SK-N-SH (cell line): Measurements from ENCODE around the gene CTDSPL2. TPM values are rescaled to one million over a fixed set of nuclear protein-coding genes. Genes with fewer than 3 reads are reported as not detected.
A peak's percentile ranks its signal among the peaks of the same experiment; 100 is the strongest.
"Not testable (repeated sequence)": the region's sequence is repeated elsewhere in the genome, so short reads cannot be mapped to it uniquely, and the experiment has no call there.

Experiments
- CTCF ChIA-PET: fragments of 300-600, 350-600 bp; formaldehyde crosslinking; extraction: SDS; loops from one replicate; lab custom pipeline; 2021; lab: Yijun Ruan, JAX
- POLR2A ChIA-PET: fragments of 350-600 bp; sonication (Branson Sonifier 250); formaldehyde crosslinking; extraction: SDS; loops from one replicate; lab custom pipeline; 2020; ENCODE audit warnings: antibody characterized with exemption, inconsistent platforms; lab: Yijun Ruan, JAX
- DNase-seq: peaks from one replicate; pipeline ENCODE4 v3.0.0; 2012
- H2AFZ ChIP-seq: fragments of 200-600 bp; sonication (generic); 2 replicates; pipeline ENCODE4 v1.8.1; 2016; ENCODE audit warnings: antibody characterized with exemption, mild to moderate bottlenecking, low read depth
- H3F3A ChIP-seq: fragments of 200-600 bp; sonication (generic); replicated peaks from 2 replicates; pipeline ENCODE3; 2016; ENCODE audit warnings: antibody characterized with exemption, mild to moderate bottlenecking; ENCODE audit not compliant: insufficient read depth
- H3K27ac ChIP-seq, 2 experiments: fragments of 200-500 bp in 1 of 2; fragments of 200-600 bp in 1 of 2; sonication (Bioruptor generic) in 1 of 2; sonication (generic), shearing (Covaris generic) in 1 of 2; 2 replicates each; pipeline versions ENCODE4 v1.5.1 to v1.6.1; 2014 to 2016; ENCODE audit warnings: low read depth in 2 of 2, inconsistent platforms in 1 of 2, low read length in 1 of 2, mild to moderate bottlenecking in 1 of 2, mixed read lengths in 1 of 2
- H3K27me3 ChIP-seq: fragments of 200-600 bp; sonication (generic), shearing (Covaris generic); 2 replicates; pipeline ENCODE4 v1.6.1; 2016; ENCODE audit warnings: mixed run types; ENCODE audit not compliant: insufficient read depth
- H3K36me3 ChIP-seq, 2 experiments: fragments of 200-500 bp in 1 of 2; fragments of 200-600 bp in 1 of 2; sonication (Bioruptor generic) in 1 of 2; sonication (generic) in 1 of 2; replicated peaks in 1 of 2; 2 replicates each; pipeline versions ENCODE3 to v1.5.1; 2014 to 2016; ENCODE audit warnings: low read length in 1 of 2, mild to moderate bottlenecking in 1 of 2; ENCODE audit not compliant: insufficient read depth in 2 of 2, control insufficient read depth in 1 of 2
- H3K4me1 ChIP-seq, 2 experiments: fragments of 200-500 bp in 1 of 2; fragments of 200-600 bp in 1 of 2; sonication (Bioruptor generic) in 1 of 2; sonication (generic), shearing (Covaris generic) in 1 of 2; 2 replicates each; pipeline versions ENCODE4 v1.5.1 to v1.6.1; 2014 to 2016; ENCODE audit warnings: low read depth in 1 of 2, low read length in 1 of 2, mixed run types in 1 of 2; ENCODE audit not compliant: insufficient read depth in 2 of 2, control insufficient read depth in 1 of 2
- H3K4me2 ChIP-seq: fragments of 200-600 bp; sonication (generic), shearing (Covaris generic); 2 replicates; pipeline ENCODE4 v1.6.1; 2017; ENCODE audit warnings: mixed run types
- H3K4me3 ChIP-seq, 2 experiments: fragments of 200-500 bp in 1 of 2; fragments of 200-600 bp in 1 of 2; sonication (Bioruptor generic) in 1 of 2; sonication (generic), shearing (Covaris generic) in 1 of 2; 2 replicates each; pipeline versions ENCODE4 v1.5.1 to v1.8.1; 2014 to 2016; ENCODE audit warnings: low read depth in 2 of 2, inconsistent platforms in 1 of 2, low read length in 1 of 2, mild to moderate bottlenecking in 1 of 2, mixed read lengths in 1 of 2, moderate library complexity in 1 of 2
- H3K79me2 ChIP-seq: fragments of 200-600 bp; sonication (generic); 2 replicates; pipeline ENCODE4 v1.8.1; 2017; ENCODE audit warnings: mild to moderate bottlenecking; ENCODE audit not compliant: insufficient read depth
- H3K9ac ChIP-seq: fragments of 200-600 bp; sonication (generic); 2 replicates; pipeline ENCODE4 v1.6.1; 2017; ENCODE audit warnings: mixed run types
- H3K9me2 ChIP-seq: fragments of 200-600 bp; sonication (generic); 2 replicates; pipeline ENCODE4 v1.6.1; 2017; ENCODE audit warnings: mixed run types
- H3K9me3 ChIP-seq: fragments of 200-600 bp; sonication (generic); 2 replicates; pipeline ENCODE4 v1.6.1; 2017; ENCODE audit warnings: mixed run types, mild to moderate bottlenecking, moderate library complexity
- H4K20me1 ChIP-seq: fragments of 200-600 bp; sonication (generic); 2 replicates; pipeline ENCODE4 v1.6.1; 2017; ENCODE audit warnings: mild to moderate bottlenecking, mixed run types; ENCODE audit not compliant: insufficient read depth
- CTCF ChIP-seq: fragments of 200-600 bp; sonication (generic); IDR thresholded peaks from 2 replicates; pipeline ENCODE4 v1.6.1; 2017; ENCODE audit warnings: antibody characterized with exemption, mild to moderate bottlenecking, moderate library complexity
- ELF1 ChIP-seq: IDR thresholded peaks from 2 replicates; pipeline ENCODE4 v1.4.0; 2012
- EP300 ChIP-seq, 2 experiments: IDR thresholded peaks; 2 replicates each; pipeline versions ENCODE4 v1.4.0 to v1.6.1; 2012; ENCODE audit warnings: borderline replicate concordance in 1 of 2, low read depth in 1 of 2, low read length in 1 of 2
- EZH2phosphoT487 ChIP-seq: fragments of 200-600 bp; sonication (generic); IDR thresholded peaks from 2 replicates; pipeline ENCODE4 v1.6.1; 2017; ENCODE audit warnings: low read depth, mixed run types, mild to moderate bottlenecking, antibody characterized with exemption, moderate library complexity, borderline replicate concordance
- IRF3 ChIP-seq: fragments of 150-350 bp; IDR thresholded peaks from 2 replicates; pipeline ENCODE4 v1.6.1; 2016; ENCODE audit warnings: mild to moderate bottlenecking, low read depth, low read length
- MXI1 ChIP-seq: IDR thresholded peaks from 2 replicates; pipeline ENCODE4 v1.6.1; 2012; ENCODE audit warnings: mild to moderate bottlenecking, low read depth, low read length, improper control_type of control experiment
- NFIC ChIP-seq: IDR thresholded peaks from 2 replicates; pipeline ENCODE4 v1.4.0; 2012; ENCODE audit warnings: borderline replicate concordance
- RAD21 ChIP-seq: IDR thresholded peaks from 2 replicates; pipeline ENCODE4 v1.6.1; 2012; ENCODE audit warnings: mild to moderate bottlenecking, low read length
- SMC3 ChIP-seq: IDR thresholded peaks from 2 replicates; pipeline ENCODE4 v1.6.1; 2012; ENCODE audit warnings: low read depth, low read length, improper control_type of control experiment
- TCF12 ChIP-seq: IDR thresholded peaks from 2 replicates; pipeline ENCODE4 v1.4.0; 2012
- YY1 ChIP-seq: IDR thresholded peaks from 2 replicates; pipeline ENCODE4 v1.4.0; 2012; ENCODE audit warnings: low read depth, mild to moderate bottlenecking
- WGBS: methylation state at CpG from one replicate; pipeline ENCODE4 v1.1.6; 2017; ENCODE audit warnings: low lambda C conversion rate; 5-methylcytosine and 5-hydroxymethylcytosine counted together
- polyA plus RNA-seq, 3 experiments: library from polyadenylated mRNA; depleted of rRNA; stranded (reverse); fragments of >200 nt; gene quantifications; 2 replicates each; pipeline ENCODE4 v1.2.3, GENCODE V29; 2012
- TF ChIP-seq, protein P1 (sequence below): IDR thresholded peaks from 2 replicates; pipeline ENCODE4; 2012
- TF ChIP-seq, protein P2 (sequence below): IDR thresholded peaks from 2 replicates; pipeline ENCODE4 v1.4.0; 2012; ENCODE audit warnings: low read depth, borderline replicate concordance

CTDSPL2 gene
- polyA plus RNA-seq, 1 of the 3 experiments (the other 2 are of a cell fraction) = 9.0 TPM

GRCh38 chr15:44549152-44549551 is 121.7 kb downstream of the CTDSPL2 start:
- H3K27ac ChIP-seq, POLR2A ChIA-PET, H3K9me2 ChIP-seq, H3K4me2 ChIP-seq, H3K9ac ChIP-seq, H2AFZ ChIP-seq, H3K4me3 ChIP-seq, H3K9me3 ChIP-seq, H3K27me3 ChIP-seq, DNase-seq: not testable (repeated sequence)
- Histone ChIP-seq H3K79me2 (peaks cover 96% of the 10 kb centered on the region), H3K4me1 (peaks cover 10 to 13% of the 10 kb centered on the region in 2 experiments; a peak in 3 of 4 replicates), H3F3A (peaks cover 37% of the 10 kb centered on the region), H4K20me1 (peaks cover 61% of the 10 kb centered on the region), H3K36me3 (peaks cover 18 to 34% of the 10 kb centered on the region in 2 experiments)
- WGBS = 94% methylated on average over 9 of the region's 9 CpGs
- CTCF ChIA-PET = interaction anchor here (0.7 to 1.5 kb wide), 5 partner anchors 9 to 64 kb away, joined by 3 to 8 read pairs (median 6); no protein-coding TSS in a partner anchor

DNA sequence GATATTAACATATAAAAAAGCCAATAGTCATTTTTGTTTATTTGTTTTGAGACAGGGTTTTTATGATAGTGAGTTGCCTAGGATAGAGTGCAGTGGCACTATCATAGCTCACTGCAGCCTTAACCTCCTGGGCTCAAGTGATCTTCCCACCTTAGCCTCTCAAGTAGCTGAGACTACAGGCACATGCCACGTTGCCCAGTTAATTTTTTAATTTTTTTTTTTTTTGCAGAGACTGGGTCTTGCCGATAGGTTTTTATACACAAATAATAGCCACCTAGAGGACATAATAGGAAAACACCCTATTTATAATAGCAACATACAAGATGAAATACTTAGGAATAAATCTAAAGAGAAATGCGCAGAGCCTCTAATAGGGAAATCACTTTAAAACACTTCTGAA is 122.8 kb downstream of the CTDSPL2 start:
- 37% methylated on average over 3 of the region's 3 CpGs for WGBS
- Histone ChIP-seq H3K4me2 (no peak overlapping the region), H2AFZ (no peak overlapping the region), H3K9me3 (no peaks in the 10 kb centered on the region), H4K20me1 (peaks cover 57% of the 10 kb centered on the region), H3K4me1 (peaks cover 14 to 20% of the 10 kb centered on the region in 2 experiments; a peak in 3 of 4 replicates), H3K9me2 (no peaks in the 10 kb centered on the region), H3K27ac (no peak overlapping the region; a peak in 1 of 4 replicates), H3K4me3 (no peak overlapping the region), H3F3A (peaks cover 40% of the 10 kb centered on the region), H3K36me3 (peaks cover 28 to 45% of the 10 kb centered on the region in 2 experiments), H3K27me3 (no peaks in the 10 kb centered on the region), H3K79me2 (peaks cover 88% of the 10 kb centered on the region), H3K9ac (no peak overlapping the region)
- ChIA-PET POLR2A (no interaction called here), CTCF (interaction anchor here (0.6 to 1.5 kb wide), 8 partner anchors 8 to 678 kb away, joined by 3 to 8 read pairs (median 4); no protein-coding TSS in a partner anchor)
- peak; percentile 52 for DNase-seq
- TF ChIP-seq CTCF (peak; percentile 61), RAD21 (peak; percentile 25; the same call in 1 of the 2 replicates), IRF3 (no peak), YY1 (no peak), NFIC (no peak), EP300 (IDR thresholded peaks at IDR 0.05; ENCODE audit: borderline replicate concordance in 1 of 2, low read depth in 1 of 2, low read length in 1 of 2) (no peak), ELF1 (no peak), SMC3 (no peak), EZH2phosphoT487 (no peak), TCF12 (no peak), MXI1 (0 out of 2 replicates have a peak, but pooled peaks have one; percentile 51)
- TF ChIP-seq, protein P1, sequence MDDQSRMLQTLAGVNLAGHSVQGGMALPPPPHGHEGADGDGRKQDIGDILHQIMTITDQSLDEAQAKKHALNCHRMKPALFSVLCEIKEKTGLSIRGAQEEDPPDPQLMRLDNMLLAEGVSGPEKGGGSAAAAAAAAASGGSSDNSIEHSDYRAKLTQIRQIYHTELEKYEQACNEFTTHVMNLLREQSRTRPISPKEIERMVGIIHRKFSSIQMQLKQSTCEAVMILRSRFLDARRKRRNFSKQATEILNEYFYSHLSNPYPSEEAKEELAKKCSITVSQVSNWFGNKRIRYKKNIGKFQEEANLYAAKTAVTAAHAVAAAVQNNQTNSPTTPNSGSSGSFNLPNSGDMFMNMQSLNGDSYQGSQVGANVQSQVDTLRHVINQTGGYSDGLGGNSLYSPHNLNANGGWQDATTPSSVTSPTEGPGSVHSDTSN = no peak
- TF ChIP-seq, protein P2, sequence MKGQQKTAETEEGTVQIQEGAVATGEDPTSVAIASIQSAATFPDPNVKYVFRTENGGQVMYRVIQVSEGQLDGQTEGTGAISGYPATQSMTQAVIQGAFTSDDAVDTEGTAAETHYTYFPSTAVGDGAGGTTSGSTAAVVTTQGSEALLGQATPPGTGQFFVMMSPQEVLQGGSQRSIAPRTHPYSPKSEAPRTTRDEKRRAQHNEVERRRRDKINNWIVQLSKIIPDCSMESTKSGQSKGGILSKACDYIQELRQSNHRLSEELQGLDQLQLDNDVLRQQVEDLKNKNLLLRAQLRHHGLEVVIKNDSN = no peak
